Keratinocyte (primary cell): ENCODE data around the gene MOCS1.

Experiments used
- EZH2 ChIP-seq: IDR thresholded peaks from one replicate; pipeline ENCODE4 v1.6.1; 2012; ENCODE audit warnings: inconsistent platforms, mild to moderate bottlenecking, low read length, moderate library complexity
- TF ChIP-seq, protein P1 (sequence below), 3 experiments: IDR thresholded peaks in 1 of 3; conservative IDR thresholded peaks in 1 of 3; optimal IDR thresholded peaks in 1 of 3; 2 replicates in 2 of 3; 3 replicates in 1 of 3; pipeline versions ENCODE3 to v1.5.1; 2011; ENCODE audit warnings: low read length in 3 of 3, mild to moderate bottlenecking in 3 of 3, moderate library complexity in 2 of 3, control low read depth in 1 of 3, inconsistent platforms in 1 of 3; ENCODE audit not compliant: insufficient read depth in 2 of 3; ENCODE audit errors: extremely low read depth in 1 of 3

DNA sequence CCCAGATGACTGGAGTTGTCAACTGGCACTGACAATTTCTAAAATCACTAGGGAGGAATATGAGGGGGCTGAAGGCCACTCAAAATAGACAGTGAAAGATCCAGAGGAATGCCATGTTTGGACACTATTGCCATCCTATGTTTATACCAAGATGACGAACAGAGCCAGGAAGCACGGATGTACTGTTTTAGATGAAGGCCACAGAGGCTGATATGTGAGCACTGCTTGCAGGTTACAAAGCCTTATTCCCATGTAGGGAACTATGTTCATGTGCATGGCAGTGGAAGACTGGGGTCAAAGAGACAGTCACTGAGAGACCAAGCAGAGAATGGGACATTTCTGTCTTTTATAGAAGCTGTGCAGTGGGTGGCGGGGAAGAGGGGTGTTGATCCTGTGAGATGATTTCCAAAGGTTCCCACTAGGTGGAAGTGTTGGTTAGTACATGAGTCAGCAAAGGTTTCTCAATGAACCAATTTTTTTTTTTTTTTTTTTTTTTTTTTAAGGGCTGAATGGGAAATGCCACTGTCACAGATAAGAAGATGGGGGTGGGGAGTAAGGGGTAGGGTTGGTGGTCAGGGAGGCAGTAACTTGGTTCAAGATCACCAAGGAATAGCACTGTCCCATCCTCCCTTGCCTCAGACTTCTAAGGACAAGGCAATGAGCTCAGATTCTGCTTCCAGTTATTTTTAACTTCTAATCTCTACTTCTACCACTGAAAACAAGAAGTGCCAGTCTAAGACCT lies 46.7 kb upstream of the MOCS1 start:
- TF ChIP-seq, protein P1, sequence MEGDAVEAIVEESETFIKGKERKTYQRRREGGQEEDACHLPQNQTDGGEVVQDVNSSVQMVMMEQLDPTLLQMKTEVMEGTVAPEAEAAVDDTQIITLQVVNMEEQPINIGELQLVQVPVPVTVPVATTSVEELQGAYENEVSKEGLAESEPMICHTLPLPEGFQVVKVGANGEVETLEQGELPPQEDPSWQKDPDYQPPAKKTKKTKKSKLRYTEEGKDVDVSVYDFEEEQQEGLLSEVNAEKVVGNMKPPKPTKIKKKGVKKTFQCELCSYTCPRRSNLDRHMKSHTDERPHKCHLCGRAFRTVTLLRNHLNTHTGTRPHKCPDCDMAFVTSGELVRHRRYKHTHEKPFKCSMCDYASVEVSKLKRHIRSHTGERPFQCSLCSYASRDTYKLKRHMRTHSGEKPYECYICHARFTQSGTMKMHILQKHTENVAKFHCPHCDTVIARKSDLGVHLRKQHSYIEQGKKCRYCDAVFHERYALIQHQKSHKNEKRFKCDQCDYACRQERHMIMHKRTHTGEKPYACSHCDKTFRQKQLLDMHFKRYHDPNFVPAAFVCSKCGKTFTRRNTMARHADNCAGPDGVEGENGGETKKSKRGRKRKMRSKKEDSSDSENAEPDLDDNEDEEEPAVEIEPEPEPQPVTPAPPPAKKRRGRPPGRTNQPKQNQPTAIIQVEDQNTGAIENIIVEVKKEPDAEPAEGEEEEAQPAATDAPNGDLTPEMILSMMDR (optimal IDR thresholded peaks at IDR 0.05 in 1 of 3, IDR thresholded peaks at IDR 0.05 in 1 of 3, conservative IDR thresholded peaks at IDR 0.05 in 1 of 3; ENCODE audit: extremely low read depth in 1 of 3, insufficient read depth in 2 of 3, low read length in 3 of 3): peak; percentile 42 to 62 (median 54)
- TF ChIP-seq EZH2: no peak
